Caco-2 (cell line): ENCODE measurements around the gene ZDHHC14. TPM values are rescaled to one million over a fixed set of nuclear protein-coding genes. Genes with fewer than 3 reads are reported as not detected.

Experiments used
- BruUV-seq: library from RNA; stranded (reverse); fragments of 400-500 nt; replicated peaks from 2 replicates; lab custom pipeline; 2021; lab: Mats Ljungman, UMichigan
- CTCF ChIA-PET: fragments of 300-600 bp; sonication (Branson Sonifier 250); formaldehyde crosslinking; loops from one replicate; lab custom pipeline; 2022; ENCODE audit warnings: antibody characterized with exemption; lab: Charles Lee
- POLR2A ChIA-PET: fragments of 300-600 bp; sonication (Branson Sonifier 250); formaldehyde crosslinking; loops from one replicate; lab custom pipeline; 2022; ENCODE audit warnings: antibody characterized with exemption; lab: Charles Lee
- DNase-seq, 2 experiments: peaks; one replicate each; pipeline versions ENCODE4 v3.0.0 to v3.0.0-alpha.2; 2020 to 2022
- H3K27me3 ChIP-seq: replicated peaks from 2 replicates; pipeline ENCODE4 v1.6.0; 2011; ENCODE audit warnings: low read length; ENCODE audit not compliant: control insufficient read depth, insufficient read depth
- H3K36me3 ChIP-seq: 2 replicates; pipeline ENCODE4 v1.5.1; 2011; ENCODE audit warnings: low read length; ENCODE audit not compliant: control insufficient read depth, insufficient read depth
- H3K4me1 ChIP-seq: fragments of 250-450 bp; sonication (Bioruptor Pico); 2 replicates; pipeline ENCODE4 v1.5.1; 2020; ENCODE audit warnings: mild to moderate bottlenecking
- H3K4me3 ChIP-seq: 2 replicates; pipeline ENCODE4 v1.5.1; 2011; ENCODE audit warnings: low read depth, mild to moderate bottlenecking, control low read depth, low read length
- H3K9me3 ChIP-seq: fragments of 250-450 bp; sonication (Bioruptor Pico); 2 replicates; pipeline ENCODE4 v1.5.1; 2020; ENCODE audit warnings: mild to moderate bottlenecking, moderate library complexity
- H3K27ac Mint-ChIP-seq: one replicate; pipeline ENCODE4 v1.8.0; 2022; ENCODE audit warnings: mixed read lengths; ENCODE audit not compliant: unreplicated experiment
- H3K27me3 Mint-ChIP-seq: one replicate; pipeline ENCODE4 v1.8.0; 2022; ENCODE audit warnings: mixed read lengths; ENCODE audit not compliant: insufficient read depth, unreplicated experiment
- H3K36me3 Mint-ChIP-seq: one replicate; pipeline ENCODE4 v1.8.0; 2022; ENCODE audit warnings: mild to moderate bottlenecking, mixed read lengths; ENCODE audit not compliant: insufficient read depth, unreplicated experiment
- H3K4me1 Mint-ChIP-seq: one replicate; pipeline ENCODE4 v1.8.0; 2022; ENCODE audit warnings: low read depth, mixed read lengths; ENCODE audit not compliant: unreplicated experiment
- H3K4me3 Mint-ChIP-seq: one replicate; pipeline ENCODE4 v1.8.0; 2022; ENCODE audit warnings: mild to moderate bottlenecking, moderate library complexity, mixed read lengths; ENCODE audit not compliant: unreplicated experiment
- H3K9me3 Mint-ChIP-seq: one replicate; pipeline ENCODE4 v1.8.0; 2022; ENCODE audit warnings: mixed read lengths; ENCODE audit not compliant: unreplicated experiment
- CTCF ChIP-seq, 2 experiments: fragments of 200-600 bp in 1 of 2; IDR thresholded peaks; 1 replicate in 1 of 2; 2 replicates in 1 of 2; pipeline versions ENCODE4 v1.5.1 to v1.8.0; 2011 to 2022; ENCODE audit warnings: antibody characterized with exemption in 1 of 2, control low read depth in 1 of 2, inconsistent platforms in 1 of 2, low read depth in 1 of 2, low read length in 1 of 2, mild to moderate bottlenecking in 1 of 2, moderate library complexity in 1 of 2; ENCODE audit not compliant: insufficient read depth in 1 of 2, severe bottlenecking in 1 of 2, unreplicated experiment in 1 of 2
- intact Hi-C: fragments of 100-400 bp; cut with micrococcal nuclease; formaldehyde crosslinking; loops from one replicate; pipeline ENCODE4 v1.10.0; 2022; ENCODE audit not compliant: unreplicated experiment
- total RNA-seq: library from RNA; stranded (reverse); gene quantifications from 2 replicates; pipeline ENCODE4 v1.2.3, GENCODE V29; 2022

The ZDHHC14 gene
- total RNA-seq, 1 experiment from 2014 or later = 22.1 TPM

DNA sequence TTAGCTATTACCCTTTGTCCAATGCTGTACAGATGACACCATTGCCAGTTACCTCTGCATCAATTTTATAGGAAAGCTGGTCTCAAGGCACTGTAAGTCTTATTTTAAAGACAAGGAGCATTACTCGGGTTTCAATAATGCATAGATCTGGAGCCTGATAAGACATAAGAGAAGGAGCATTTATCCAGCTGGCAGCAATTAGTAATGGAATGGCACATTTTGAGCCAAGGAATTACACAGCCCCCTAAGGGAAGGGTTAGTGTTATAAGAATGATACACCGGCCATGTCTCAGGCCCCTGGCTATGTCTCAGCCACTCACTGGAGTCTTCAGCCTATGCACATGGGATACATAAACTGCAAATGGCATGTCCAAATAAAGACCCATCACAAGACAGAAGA, 34.6 kb upstream of the ZDHHC14 start:
- no peak for DNase-seq
- Mint-ChIP-seq H3K9me3 (no peaks in the 10 kb centered on the region), H3K4me1 (no peaks in the 10 kb centered on the region), H3K36me3 (no peaks in the 10 kb centered on the region), H3K27ac (no peak overlapping the region), H3K4me3 (no peak overlapping the region), H3K27me3 (no peaks in the 10 kb centered on the region)
- no peaks in the 10 kb centered on the region for H3K4me1 ChIP-seq
- BruUV-seq = no TSS peak
- no peak for TF ChIP-seq CTCF (IDR thresholded peaks at IDR 0.05; ENCODE audit: insufficient read depth in 1 of 2, low read depth in 1 of 2, low read length in 1 of 2, severe bottlenecking in 1 of 2, unreplicated experiment in 1 of 2)
- H3K9me3 ChIP-seq = no peaks in the 10 kb centered on the region
- ChIA-PET POLR2A (no interaction called here), CTCF (no interaction called here)
- no peaks in the 10 kb centered on the region for H3K27me3 ChIP-seq
- intact Hi-C loops = no loop called here
- H3K36me3 ChIP-seq = no peaks in the 10 kb centered on the region
- H3K4me3 ChIP-seq = no peak overlapping the region

- H3K4me1 Mint-ChIP-seq = no peaks in the 10 kb centered on the region
- CTCF ChIA-PET = no interaction called here
- H3K36me3 Mint-ChIP-seq = no peaks in the 10 kb centered on the region
- POLR2A ChIA-PET = no interaction called here
- no peaks in the 10 kb centered on the region for H3K9me3 ChIP-seq
- no peak overlapping the region for H3K4me3 ChIP-seq
- no peaks in the 10 kb centered on the region for H3K4me1 ChIP-seq
- no peak for TF ChIP-seq CTCF (IDR thresholded peaks at IDR 0.05; ENCODE audit: insufficient read depth in 1 of 2, low read depth in 1 of 2, low read length in 1 of 2, severe bottlenecking in 1 of 2, unreplicated experiment in 1 of 2)
- BruUV-seq = no TSS peak
- intact Hi-C loops = no loop called here
- no peaks in the 10 kb centered on the region for H3K36me3 ChIP-seq
- no peak overlapping the region for H3K4me3 Mint-ChIP-seq
- no peaks in the 10 kb centered on the region for H3K9me3 Mint-ChIP-seq
- DNase-seq = no peak
- H3K27me3 Mint-ChIP-seq = peaks cover 5% of the 10 kb centered on the region
- H3K27me3 ChIP-seq = no peaks in the 10 kb centered on the region
- H3K27ac Mint-ChIP-seq = no peak overlapping the region
Observed at GRCh38 chr6:157358287-157358686, 22.7 kb upstream of the ZDHHC14 start.

DNA sequence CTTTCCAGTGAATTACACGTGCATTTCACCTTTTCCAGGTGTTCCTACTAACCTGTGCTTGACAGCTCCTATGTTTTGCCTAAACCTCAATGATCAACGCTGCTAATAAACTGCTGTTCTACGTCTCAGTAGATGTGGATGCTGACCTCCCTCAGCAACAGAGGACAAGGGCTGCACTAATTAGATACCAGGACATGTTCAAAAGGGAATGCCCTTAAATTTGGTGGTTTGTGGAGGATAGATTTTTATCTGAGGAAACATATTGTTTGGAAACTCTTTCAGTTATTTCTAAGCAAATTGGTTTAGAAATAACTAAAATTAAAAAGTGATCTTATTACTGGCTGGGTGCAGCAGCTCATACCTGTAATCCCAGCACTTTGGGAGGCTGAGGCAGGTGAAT, 19.1 kb upstream of the ZDHHC14 start:
- Mint-ChIP-seq H3K36me3 (no peaks in the 10 kb centered on the region), H3K27me3 (no peaks in the 10 kb centered on the region), H3K9me3 (no peaks in the 10 kb centered on the region), H3K27ac (no peak overlapping the region), H3K4me1 (no peaks in the 10 kb centered on the region), H3K4me3 (no peak overlapping the region)
- Histone ChIP-seq H3K4me1 (no peaks in the 10 kb centered on the region), H3K4me3 (no peak overlapping the region), H3K9me3 (no peaks in the 10 kb centered on the region), H3K27me3 (no peaks in the 10 kb centered on the region), H3K36me3 (no peaks in the 10 kb centered on the region)
- POLR2A ChIA-PET = no interaction called here
- no TSS peak for BruUV-seq
- CTCF ChIA-PET = no interaction called here
- DNase-seq = no peak
- intact Hi-C loops = no loop called here
- no peak for TF ChIP-seq CTCF (IDR thresholded peaks at IDR 0.05; ENCODE audit: insufficient read depth in 1 of 2, low read depth in 1 of 2, low read length in 1 of 2, severe bottlenecking in 1 of 2, unreplicated experiment in 1 of 2)
